HFFc6 (cell line): ENCODE measurements around the gene USP37. TPM values are rescaled to one million over a fixed set of nuclear protein-coding genes. Genes with fewer than 3 reads are reported as not detected.

Experiments used
- DNase-seq: peaks from one replicate; pipeline ENCODE4 v3.0.0-alpha.2; 2018
- H3K27ac Mint-ChIP-seq: 2 replicates; pipeline ENCODE4 v1.8.0; 2020; ENCODE audit warnings: mild to moderate bottlenecking, mixed read lengths
- H3K27me3 Mint-ChIP-seq: 2 replicates; pipeline ENCODE4 v1.8.0; 2021; ENCODE audit warnings: mild to moderate bottlenecking, moderate library complexity, mixed read lengths; ENCODE audit not compliant: insufficient read depth
- H3K36me3 Mint-ChIP-seq: 2 replicates; pipeline ENCODE4 v1.8.0; 2021; ENCODE audit warnings: low read depth, mixed read lengths
- H3K4me1 Mint-ChIP-seq: 2 replicates; pipeline ENCODE4 v1.8.0; 2020; ENCODE audit warnings: low read depth, mixed read lengths
- H3K4me3 Mint-ChIP-seq: 2 replicates; pipeline ENCODE4 v1.8.0; 2020; ENCODE audit warnings: mild to moderate bottlenecking, moderate library complexity, mixed read lengths
- H3K9me3 Mint-ChIP-seq: 2 replicates; pipeline ENCODE4 v1.8.0; 2020; ENCODE audit warnings: mild to moderate bottlenecking, mixed read lengths
- CTCF ChIP-seq: fragments of 200-600 bp; sonication (generic); IDR thresholded peaks from 2 replicates; pipeline ENCODE4 v1.5.0; 2021; ENCODE audit warnings: antibody characterized with exemption, mild to moderate bottlenecking
- total RNA-seq, 6 experiments: library from RNA; stranded (reverse); fragmentation: NEBNext Ultra II Directional; extraction: Animal tissue kit (Norgen Biotek cat#: 25700); gene quantifications; 2 replicates in 1 of 6; 3 replicates in 5 of 6; pipeline ENCODE4 v1.2.3, GENCODE V29; 2021

Gene USP37
- total RNA-seq, 6 experiments from 2014 or later = 6.1 to 7.4 (median 6.8) TPM

- peak; percentile 64 for DNase-seq
- H3K4me1 Mint-ChIP-seq = peaks cover 47% of the 10 kb centered on the region
Measured at GRCh38 chr2:218570850-218571249, 2.7 kb upstream of the USP37 start.

GRCh38 chr2:218569661-218570500, 1.7 kb upstream of the USP37 start:
- Mint-ChIP-seq H3K4me3 (peak overlapping the region; percentile 96), H3K36me3 (peaks cover 18% of the 10 kb centered on the region), H3K9me3 (no peaks in the 10 kb centered on the region), H3K4me1 (peaks cover 48% of the 10 kb centered on the region), H3K27ac (peak overlapping the region; percentile 97), H3K27me3 (peaks cover 5% of the 10 kb centered on the region)
- no peak for TF ChIP-seq CTCF
- peak; percentile 52 for DNase-seq

More at GRCh38 chr2:218570850-218571249, 2.7 kb upstream of the USP37 start:
- peak overlapping the region; percentile 96 for H3K4me3 Mint-ChIP-seq
- peaks cover 22% of the 10 kb centered on the region for H3K36me3 Mint-ChIP-seq
- peaks cover 5% of the 10 kb centered on the region for H3K27me3 Mint-ChIP-seq
- no peak for TF ChIP-seq CTCF
- peak overlapping the region; percentile 97 for H3K27ac Mint-ChIP-seq
- H3K9me3 Mint-ChIP-seq = no peaks in the 10 kb centered on the region

GRCh38 chr2:218569038-218569431, 884 bp upstream of the USP37 start:
- DNase-seq = peak; percentile 63
- H3K36me3 Mint-ChIP-seq = peaks cover 18% of the 10 kb centered on the region
- peaks cover 5% of the 10 kb centered on the region for H3K27me3 Mint-ChIP-seq
- H3K4me3 Mint-ChIP-seq = peak overlapping the region; percentile 96
- H3K4me1 Mint-ChIP-seq = peaks cover 48% of the 10 kb centered on the region
- peak overlapping the region; percentile 97 for H3K27ac Mint-ChIP-seq
- TF ChIP-seq CTCF = no peak
- H3K9me3 Mint-ChIP-seq = no peaks in the 10 kb centered on the region

GRCh38 chr2:218567797-218568189, 358 bp downstream of the USP37 start:
- TF ChIP-seq CTCF = no peak
- peak overlapping the region; percentile 97 for H3K27ac Mint-ChIP-seq
- H3K27me3 Mint-ChIP-seq = peaks cover 5% of the 10 kb centered on the region
- peak overlapping the region; percentile 96 for H3K4me3 Mint-ChIP-seq
- H3K9me3 Mint-ChIP-seq = no peaks in the 10 kb centered on the region
- H3K36me3 Mint-ChIP-seq = peaks cover 18% of the 10 kb centered on the region
- DNase-seq = peak; percentile 3
- H3K4me1 Mint-ChIP-seq = peaks cover 46% of the 10 kb centered on the region

- H3K4me3 Mint-ChIP-seq = peak overlapping the region; percentile 96
- H3K36me3 Mint-ChIP-seq = peaks cover 23% of the 10 kb centered on the region
- peak overlapping the region; percentile 97; the same call in 1 of the 2 replicates for H3K27ac Mint-ChIP-seq
- no peak for TF ChIP-seq CTCF
- DNase-seq = no peak
- H3K4me1 Mint-ChIP-seq = peaks cover 39% of the 10 kb centered on the region
- H3K27me3 Mint-ChIP-seq = peaks cover 5% of the 10 kb centered on the region
- no peaks in the 10 kb centered on the region for H3K9me3 Mint-ChIP-seq
Measured at GRCh38 chr2:218566296-218566695, 1.9 kb downstream of the USP37 start.
